ENCODE data around the gene ZNF354C. TPM values are rescaled to one million over a fixed set of nuclear protein-coding genes. Genes with fewer than 3 reads are reported as not detected.

ZNF354C gene
- total and polyA plus RNA-seq, 2 of the 8 experiments (the other 6 are each of a cell fraction or from before 2014, with no cell fraction given): 0.85 to 2.3 TPM

GRCh38 chr5:179121667-179122111, 61.5 kb downstream of the ZNF354C start:
- Histone ChIP-seq H2BK12ac (ENCODE audit: low read depth, low read length) (no peak overlapping the region), H3K9me3 (ENCODE audit: insufficient read depth in 2 of 2, low read depth in 1 of 2, low read length in 1 of 2) (peaks cover 35 to 87% of the 10 kb centered on the region in 2 experiments), H2BK5ac (ENCODE audit: low read depth, low read length) (no peak overlapping the region), H3K23ac (ENCODE audit: insufficient read length) (no peak overlapping the region), H2BK120ac (replicated peaks; ENCODE audit: low read depth, low read length) (no peak overlapping the region), H2BK15ac (ENCODE audit: low read length) (no peak overlapping the region), H3K36me3 (ENCODE audit: control insufficient read depth in 2 of 4, insufficient read depth in 4 of 4, low read length in 3 of 4) (0 out of 8 replicates have a peak, but pooled peaks cover 0 to 2% (median 0%) of the 10 kb centered on the region in 4 experiments), H3K79me2 (ENCODE audit: control insufficient read depth in 1 of 2, insufficient read depth in 2 of 2, low read length in 2 of 2) (no peaks in the 10 kb centered on the region), H3K14ac (ENCODE audit: insufficient read length) (no peak overlapping the region), H3K79me1 (ENCODE audit: low read depth, low read length) (no peaks in the 10 kb centered on the region), H2BK20ac (ENCODE audit: low read length) (no peak overlapping the region), H3K4me1 (replicated peaks in 1 of 4; ENCODE audit: control insufficient read depth in 3 of 4, insufficient read depth in 4 of 4, low read length in 3 of 4) (no peaks in the 10 kb centered on the region), H3K9ac (replicated peaks in 1 of 4; ENCODE audit: extremely low read depth in 1 of 4, low read depth in 3 of 4, low read length in 3 of 4) (no peak overlapping the region), H4K20me1 (replicated peaks in 1 of 2; ENCODE audit: control insufficient read depth in 1 of 2, insufficient read depth in 2 of 2, low read length in 2 of 2) (no peaks in the 10 kb centered on the region), H3K23me2 (ENCODE audit: low read depth, low read length) (no peaks in the 10 kb centered on the region), H3K4ac (replicated peaks; ENCODE audit: insufficient read length, low read depth, low read length) (no peak overlapping the region), H3K56ac (replicated peaks; ENCODE audit: insufficient read length, low read depth, low read length) (no peak overlapping the region), H4K5ac (ENCODE audit: insufficient read length, low read depth, low read length) (no peak overlapping the region), H2AFZ (ENCODE audit: low read length) (no peak overlapping the region), H3K4me3 (ENCODE audit: extremely low read depth in 1 of 4, insufficient read depth in 2 of 4, low read depth in 3 of 4, low read length in 4 of 4) (no peak overlapping the region), H3K27ac (ENCODE audit: low read depth, low read length) (no peak overlapping the region), H4K8ac (ENCODE audit: extremely low read depth, insufficient read depth, low read length) (no peak overlapping the region), H2AK5ac (ENCODE audit: low read depth, low read length) (no peak overlapping the region), H3K18ac (ENCODE audit: extremely low read depth, low read length) (no peak overlapping the region), H3K27me3 (replicated peaks in 1 of 4; ENCODE audit: control insufficient read depth in 3 of 4, extremely low read depth in 1 of 4, insufficient read depth in 3 of 4, low read length in 3 of 4) (no peaks in the 10 kb centered on the region), H4K91ac (replicated peaks; ENCODE audit: insufficient read length, low read length) (no peak overlapping the region), H3K4me2 (ENCODE audit: insufficient read depth in 1 of 2, low read depth in 2 of 2, low read length in 2 of 2) (no peak overlapping the region)
- WGBS, 2 experiments (ENCODE audit: extremely low coverage in 1 of 2, insufficient coverage in 1 of 2, insufficient read length in 1 of 2, insufficient replicate concordance in 2 of 2, low coverage in 1 of 2, low lambda C conversion rate in 2 of 2, missing lambda C conversion rate in 1 of 2): 92% methylated on average over 17 of the region's 25 CpGs; no CpG with 5 or more reads in 1 of the 2 experiments
- ChIA-PET POLR2A (ENCODE audit: partially characterized antibody) (interaction anchor here (0.5 kb wide), 1 partner anchor 198 kb away, joined by 3 read pairs; no protein-coding TSS in a partner anchor), CTCF (ENCODE audit: partially characterized antibody) (interaction anchor here (1.0 kb wide), 1 partner anchor 10 kb away, joined by 3 read pairs; no protein-coding TSS in a partner anchor)
- DNase-seq (ENCODE audit: low read depth in 1 of 2, low spot score in 2 of 2): no peak
- no peak for FAIRE-seq
- TF ChIP-seq RFX5 (IDR thresholded peaks at IDR 0.05; ENCODE audit: borderline replicate concordance, low read depth, low read length): no peak
- TF ChIP-seq EP300 (IDR thresholded peaks at IDR 0.05; ENCODE audit: borderline replicate concordance in 1 of 2, low read depth in 2 of 2, low read length in 2 of 2): no peak
- TF ChIP-seq EGR1 (IDR thresholded peaks at IDR 0.05; ENCODE audit: borderline replicate concordance, low read depth, low read length): no peak
